ENCODE data around the gene ZNF451. TPM values are rescaled to one million over a fixed set of nuclear protein-coding genes. Genes with fewer than 3 reads are reported as not detected.

The ZNF451 gene
- polyA plus RNA-seq, 2 of the 4 experiments (the other 2 are of a cell fraction): 8.9 to 23.0 TPM

GRCh38 chr6:57182017-57182432 is 92.0 kb downstream of the ZNF451 start (continued):
- TF ChIP-seq GATA3 (IDR thresholded peaks at IDR 0.05; ENCODE audit: borderline replicate concordance): no peak
- TF ChIP-seq HOXA7 (CRISPR knock-in tag; IDR thresholded peaks at IDR 0.05): no peak
- TF ChIP-seq MYC (IDR thresholded peaks at IDR 0.05; ENCODE audit: borderline replicate concordance, low read length): no peak
- TF ChIP-seq MAZ (IDR thresholded peaks at IDR 0.05; ENCODE audit: borderline replicate concordance, low read depth, low read length): no peak
- TF ChIP-seq ZC3H11A (IDR thresholded peaks at IDR 0.05): no peak
- no peak for TF ChIP-seq USF2 (IDR thresholded peaks at IDR 0.05)
- no peak for TF ChIP-seq TP53 (CRISPR knock-in tag; IDR thresholded peaks at IDR 0.05)

DNA sequence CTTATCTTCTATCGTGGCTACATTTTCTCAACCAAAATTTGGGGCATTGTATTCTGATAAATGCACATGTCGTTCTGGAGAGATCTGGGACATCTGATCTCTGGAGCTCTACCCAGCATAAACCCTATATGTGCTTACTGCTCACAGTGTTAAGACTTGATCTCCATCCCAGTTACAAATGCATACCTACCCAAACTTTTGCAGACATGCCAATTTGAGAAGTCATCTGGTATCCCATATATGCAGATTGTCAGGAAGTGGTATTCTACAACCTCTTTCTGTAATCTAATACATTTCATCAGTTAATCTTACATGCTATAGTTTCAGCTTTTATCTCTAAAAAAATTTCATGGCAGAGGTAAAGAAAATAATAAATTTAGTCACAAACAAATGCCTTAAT is 93.3 kb downstream of the ZNF451 start:
- TF ChIP-seq BHLHE40 (IDR thresholded peaks at IDR 0.05; ENCODE audit: low read depth, low read length): no peak
- TF ChIP-seq TFCP2L1 (CRISPR knock-in tag; IDR thresholded peaks at IDR 0.05): no peak
- no peak for TF ChIP-seq GATA3 (IDR thresholded peaks at IDR 0.05; ENCODE audit: borderline replicate concordance)
- TF ChIP-seq MYC (IDR thresholded peaks at IDR 0.05; ENCODE audit: borderline replicate concordance, low read length): no peak
- no peak for TF ChIP-seq MAFK (IDR thresholded peaks at IDR 0.05; ENCODE audit: partially characterized antibody)
- TF ChIP-seq ZC3H11A (IDR thresholded peaks at IDR 0.05): no peak
- no peak for TF ChIP-seq PBX3 (IDR thresholded peaks at IDR 0.05)
- TF ChIP-seq CBX8 (IDR thresholded peaks at IDR 0.05): no peak
- TF ChIP-seq MAZ (IDR thresholded peaks at IDR 0.05; ENCODE audit: borderline replicate concordance, low read depth, low read length): no peak
- TF ChIP-seq, protein P1, sequence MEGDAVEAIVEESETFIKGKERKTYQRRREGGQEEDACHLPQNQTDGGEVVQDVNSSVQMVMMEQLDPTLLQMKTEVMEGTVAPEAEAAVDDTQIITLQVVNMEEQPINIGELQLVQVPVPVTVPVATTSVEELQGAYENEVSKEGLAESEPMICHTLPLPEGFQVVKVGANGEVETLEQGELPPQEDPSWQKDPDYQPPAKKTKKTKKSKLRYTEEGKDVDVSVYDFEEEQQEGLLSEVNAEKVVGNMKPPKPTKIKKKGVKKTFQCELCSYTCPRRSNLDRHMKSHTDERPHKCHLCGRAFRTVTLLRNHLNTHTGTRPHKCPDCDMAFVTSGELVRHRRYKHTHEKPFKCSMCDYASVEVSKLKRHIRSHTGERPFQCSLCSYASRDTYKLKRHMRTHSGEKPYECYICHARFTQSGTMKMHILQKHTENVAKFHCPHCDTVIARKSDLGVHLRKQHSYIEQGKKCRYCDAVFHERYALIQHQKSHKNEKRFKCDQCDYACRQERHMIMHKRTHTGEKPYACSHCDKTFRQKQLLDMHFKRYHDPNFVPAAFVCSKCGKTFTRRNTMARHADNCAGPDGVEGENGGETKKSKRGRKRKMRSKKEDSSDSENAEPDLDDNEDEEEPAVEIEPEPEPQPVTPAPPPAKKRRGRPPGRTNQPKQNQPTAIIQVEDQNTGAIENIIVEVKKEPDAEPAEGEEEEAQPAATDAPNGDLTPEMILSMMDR (IDR thresholded peaks at IDR 0.05): no peak
- no peak for TF ChIP-seq FOXS1 (CRISPR knock-in tag; IDR thresholded peaks at IDR 0.05)
- TF ChIP-seq, protein P2, sequence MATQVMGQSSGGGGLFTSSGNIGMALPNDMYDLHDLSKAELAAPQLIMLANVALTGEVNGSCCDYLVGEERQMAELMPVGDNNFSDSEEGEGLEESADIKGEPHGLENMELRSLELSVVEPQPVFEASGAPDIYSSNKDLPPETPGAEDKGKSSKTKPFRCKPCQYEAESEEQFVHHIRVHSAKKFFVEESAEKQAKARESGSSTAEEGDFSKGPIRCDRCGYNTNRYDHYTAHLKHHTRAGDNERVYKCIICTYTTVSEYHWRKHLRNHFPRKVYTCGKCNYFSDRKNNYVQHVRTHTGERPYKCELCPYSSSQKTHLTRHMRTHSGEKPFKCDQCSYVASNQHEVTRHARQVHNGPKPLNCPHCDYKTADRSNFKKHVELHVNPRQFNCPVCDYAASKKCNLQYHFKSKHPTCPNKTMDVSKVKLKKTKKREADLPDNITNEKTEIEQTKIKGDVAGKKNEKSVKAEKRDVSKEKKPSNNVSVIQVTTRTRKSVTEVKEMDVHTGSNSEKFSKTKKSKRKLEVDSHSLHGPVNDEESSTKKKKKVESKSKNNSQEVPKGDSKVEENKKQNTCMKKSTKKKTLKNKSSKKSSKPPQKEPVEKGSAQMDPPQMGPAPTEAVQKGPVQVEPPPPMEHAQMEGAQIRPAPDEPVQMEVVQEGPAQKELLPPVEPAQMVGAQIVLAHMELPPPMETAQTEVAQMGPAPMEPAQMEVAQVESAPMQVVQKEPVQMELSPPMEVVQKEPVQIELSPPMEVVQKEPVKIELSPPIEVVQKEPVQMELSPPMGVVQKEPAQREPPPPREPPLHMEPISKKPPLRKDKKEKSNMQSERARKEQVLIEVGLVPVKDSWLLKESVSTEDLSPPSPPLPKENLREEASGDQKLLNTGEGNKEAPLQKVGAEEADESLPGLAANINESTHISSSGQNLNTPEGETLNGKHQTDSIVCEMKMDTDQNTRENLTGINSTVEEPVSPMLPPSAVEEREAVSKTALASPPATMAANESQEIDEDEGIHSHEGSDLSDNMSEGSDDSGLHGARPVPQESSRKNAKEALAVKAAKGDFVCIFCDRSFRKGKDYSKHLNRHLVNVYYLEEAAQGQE (IDR thresholded peaks at IDR 0.05): no peak
- no peak for TF ChIP-seq PHF8 (IDR thresholded peaks at IDR 0.05; ENCODE audit: borderline replicate concordance, low read depth)
- no peak for TF ChIP-seq RFX5 (IDR thresholded peaks at IDR 0.05)
- TF ChIP-seq ESRRA (IDR thresholded peaks at IDR 0.05; ENCODE audit: borderline replicate concordance, low read length): no peak
- no peak for TF ChIP-seq HOXA7 (CRISPR knock-in tag; IDR thresholded peaks at IDR 0.05)
- no peak for TF ChIP-seq SMC3 (IDR thresholded peaks at IDR 0.05)
- CTCF ChIA-PET: interaction anchor here (1.1 kb wide), 1 partner anchor 279 kb away, joined by 4 read pairs; no protein-coding TSS in a partner anchor
- ATAC-seq: no peak
- H3K27ac ChIP-seq: no peak overlapping the region
- no peak for FAIRE-seq
- DNase-seq (ENCODE audit: low read depth in 1 of 2, low spot score in 1 of 2): no peak
- POLR2A ChIA-PET: interaction anchor here (1.1 kb wide), 1 partner anchor 131 kb away, joined by 3 read pairs; no protein-coding TSS in a partner anchor
- peaks cover 5% of the 10 kb centered on the region; the same call in 2 of the 3 replicates for H3K4me1 ChIP-seq
- H3K4me2 ChIP-seq: no peak overlapping the region
- 97% methylated on average over 2 of the region's 2 CpGs for WGBS (ENCODE audit: missing lambda C conversion rate)
- no peak overlapping the region for H3K4me3 ChIP-seq
- H3K9me3 ChIP-seq: no peaks in the 10 kb centered on the region
